Inflammatory macrophage (primary cell): Measurements from ENCODE around the gene AP3S2.
A peak's percentile ranks its signal among the peaks of the same experiment; 100 is the strongest.
"Not testable (repeated sequence)": the region's sequence is repeated elsewhere in the genome, so short reads cannot be mapped to it uniquely, and the experiment has no call there.

Source experiments
- DNase-seq, 2 donors: peaks; one replicate each; pipeline ENCODE4 v3.0.0-alpha.2; 2020 to 2022

Gene AP3S2

GRCh38 chr15:89834465-89835175 lies 59.2 kb downstream of the AP3S2 start:
- not testable (repeated sequence) for DNase-seq

- DNase-seq, result no peak
These were observed 59.8 kb downstream of the AP3S2 start for GRCh38 chr15:89833966-89834365.

DNA sequence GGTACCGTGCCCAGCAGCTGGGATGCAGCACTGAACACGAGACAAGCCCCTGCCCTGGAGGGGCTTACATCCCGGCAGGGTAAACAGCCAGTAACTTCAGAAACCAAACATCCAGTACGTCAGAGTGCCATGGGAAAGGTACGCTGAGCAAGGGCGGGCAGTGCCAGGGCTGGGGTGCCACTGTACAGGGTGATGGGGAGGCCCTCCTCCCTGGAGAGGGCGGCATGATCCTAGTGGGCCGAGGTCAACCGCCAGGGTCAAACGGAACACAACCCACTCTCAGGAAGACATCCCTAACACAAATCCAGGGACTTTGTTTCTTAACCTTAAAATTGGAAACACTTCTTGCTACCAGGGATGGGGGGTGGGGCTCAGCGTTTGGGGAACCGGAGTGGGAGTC lies 63.2 kb downstream of the AP3S2 start:
- DNase-seq, result no peak

- DNase-seq, result peak in 1 of 2 donors; percentile 57
These were observed 64.0 kb downstream of the AP3S2 start for GRCh38 chr15:89829616-89830440.

- no peak for DNase-seq
These were observed 64.6 kb downstream of the AP3S2 start for GRCh38 chr15:89829161-89829560.

GRCh38 chr15:89828281-89829145 lies 65.3 kb downstream of the AP3S2 start:
- DNase-seq, result peak; percentile 75 to 89

GRCh38 chr15:89827829-89828228 lies 66.0 kb downstream of the AP3S2 start:
- DNase-seq, result no peak

GRCh38 chr15:89826671-89827655 lies 66.8 kb downstream of the AP3S2 start:
- no peak for DNase-seq

DNA sequence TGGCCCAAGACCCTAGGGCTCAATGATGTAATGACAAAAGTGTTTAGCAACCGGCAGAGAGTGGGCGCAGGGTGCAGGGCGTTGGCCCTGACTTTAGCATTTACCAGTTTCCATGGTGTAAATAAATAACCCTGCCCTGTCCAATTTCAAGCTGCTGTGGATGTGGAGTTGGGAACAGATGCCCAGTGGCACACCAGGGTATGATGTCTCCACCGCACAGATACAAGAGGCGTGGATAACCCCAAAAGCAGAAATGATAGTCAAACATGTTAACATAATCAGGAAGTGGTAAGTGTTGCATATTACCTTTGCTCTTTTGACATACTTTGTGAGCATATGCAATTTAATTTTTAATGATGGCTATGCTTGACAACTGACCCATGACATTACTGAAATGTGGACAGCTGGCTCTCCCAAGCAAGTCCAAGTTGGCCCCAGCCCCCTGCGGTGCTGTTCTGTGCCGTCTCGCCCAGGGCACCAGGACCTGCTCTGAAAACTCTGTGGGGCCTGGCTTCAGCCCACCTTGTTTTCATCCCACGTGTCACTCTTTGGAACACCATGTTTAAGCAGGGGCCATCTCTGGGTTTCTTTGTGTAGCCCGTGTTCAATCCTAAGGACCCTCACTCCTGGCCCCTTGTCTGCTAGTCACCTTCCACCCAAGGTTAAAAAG lies 68.4 kb downstream of the AP3S2 start:
- DNase-seq, result peak; percentile 87 to 96

GRCh38 chr15:89824607-89824867 lies 69.3 kb downstream of the AP3S2 start:
- DNase-seq, result no peak

- no peak for DNase-seq
These were observed 69.8 kb downstream of the AP3S2 start for GRCh38 chr15:89823836-89824606.

DNA sequence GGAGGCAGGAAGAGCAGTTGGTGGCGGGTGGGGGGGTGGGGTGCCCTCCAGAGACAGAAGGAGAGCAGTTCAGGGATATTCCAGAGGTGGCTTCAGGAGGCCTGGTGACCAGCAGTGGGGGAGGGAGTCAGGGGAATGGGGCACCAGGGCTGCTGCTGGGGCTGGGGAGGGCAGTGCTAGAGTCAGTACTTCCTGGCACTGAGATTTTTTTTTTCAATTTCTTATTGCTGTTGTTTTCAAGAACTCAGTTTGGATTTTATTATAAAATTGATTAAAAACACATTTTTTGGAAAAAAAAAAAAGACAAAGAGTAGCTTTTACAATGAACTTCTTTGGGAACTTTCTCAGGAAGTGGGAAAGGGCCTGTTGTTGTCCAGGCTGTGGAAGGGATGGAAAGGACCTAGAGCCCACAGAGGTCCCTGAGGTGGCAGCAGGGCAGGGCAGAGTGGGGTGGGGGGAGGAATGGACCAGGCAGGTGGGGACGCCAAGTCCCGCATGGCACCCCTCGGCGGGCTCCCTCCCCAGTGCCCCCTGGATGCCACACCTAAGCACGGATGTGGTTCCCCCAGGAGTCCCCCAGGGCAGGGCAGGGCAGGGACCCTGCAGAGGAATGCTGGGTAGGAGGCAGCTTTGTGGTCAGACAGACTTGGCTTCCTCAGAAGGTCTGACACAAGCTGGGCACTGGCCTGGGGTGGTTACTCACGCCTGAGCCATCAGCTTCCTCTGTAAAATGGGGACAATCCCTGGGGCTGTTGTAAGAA lies 70.7 kb downstream of the AP3S2 start:
- peak; percentile 87 for DNase-seq

DNA sequence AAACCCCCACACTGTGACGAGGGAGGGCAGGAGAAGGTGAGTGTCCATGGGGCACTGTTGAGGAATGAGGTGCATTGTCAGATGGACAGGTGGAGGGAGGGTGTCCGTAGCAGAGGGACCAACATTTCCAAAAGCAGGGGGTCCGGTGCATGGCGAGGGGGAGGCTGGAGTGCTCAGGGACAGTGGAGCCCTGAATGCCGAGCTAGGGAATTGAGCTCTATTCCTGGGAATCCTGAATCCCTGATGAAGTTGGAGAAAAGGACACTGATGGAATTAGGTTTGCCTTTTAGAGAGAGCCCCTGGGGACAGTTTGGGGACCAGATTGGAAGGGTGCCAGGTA lies 71.2 kb downstream of the AP3S2 start:
- DNase-seq, result no peak

GRCh38 chr15:89822026-89822425 lies 71.8 kb downstream of the AP3S2 start:
- peak; percentile 58 to 80 for DNase-seq

- DNase-seq, result peak; percentile 93 to 94
These were observed 72.9 kb downstream of the AP3S2 start for GRCh38 chr15:89820666-89821611.

DNA sequence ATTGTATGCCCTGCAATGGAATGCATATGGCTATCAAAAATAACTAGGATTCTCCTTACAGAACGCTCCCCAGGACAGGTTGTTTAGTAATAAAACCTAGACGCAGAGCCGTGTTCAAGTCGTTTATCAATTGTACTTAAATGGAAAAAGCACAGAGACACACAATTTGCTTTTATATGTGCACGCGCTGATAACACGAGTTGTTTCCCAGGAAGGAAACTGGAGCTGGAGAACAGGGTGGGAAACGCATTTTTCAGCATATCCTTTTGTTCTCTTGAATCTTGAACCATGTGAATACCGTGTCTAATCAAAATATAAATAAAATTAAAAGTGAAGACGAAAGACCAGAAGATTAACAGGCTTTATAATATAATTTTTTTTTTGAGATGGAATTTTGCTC lies 75.5 kb downstream of the AP3S2 start:
- DNase-seq, result no peak

- no peak for DNase-seq
These were observed 76.0 kb downstream of the AP3S2 start for GRCh38 chr15:89817701-89818280.

- no peak for DNase-seq
These were observed 78.0 kb downstream of the AP3S2 start for GRCh38 chr15:89815769-89816168.
